Lower leg skin (tissue), 4 donors: Measurements from ENCODE around the gene EHD4. TPM values are rescaled to one million over a fixed set of nuclear protein-coding genes. Genes with fewer than 3 reads are reported as not detected.

ENCODE experiments used
- DNase-seq, 2 donors: peaks; one replicate each; pipeline ENCODE4 v3.0.0-alpha.2; 2019; ENCODE audit warnings: low spot score in 2 of 2
- H3K4me3 ChIP-seq: fragments of 200-600 bp; sonication (generic); 2 replicates; pipeline ENCODE4 v1.5.1; 2017; ENCODE audit warnings: mild to moderate bottlenecking, low read depth; ENCODE audit not compliant: poor library complexity, severe bottlenecking
- CTCF ChIP-seq, 3 donors: fragments of 450-650 bp; IDR thresholded peaks; one replicate each; pipeline ENCODE4 v1.5.1; 2016; ENCODE audit warnings: antibody characterized with exemption in 3 of 3, mild to moderate bottlenecking in 3 of 3, moderate library complexity in 2 of 3
- POLR2A ChIP-seq, 2 donors: fragments of 450-650 bp; IDR thresholded peaks; one replicate each; pipeline ENCODE4 v1.6.1; 2016 to 2017; ENCODE audit warnings: antibody characterized with exemption in 2 of 2, mild to moderate bottlenecking in 1 of 2, moderate library complexity in 1 of 2
- WGBS, 2 donors: methylation state at CpG; one replicate each; pipeline ENCODE4 v1.1.5; 2018; 5-methylcytosine and 5-hydroxymethylcytosine counted together
- intact Hi-C: fragments of 100-400 bp; cut with DNase I; formaldehyde crosslinking; loops from one replicate; pipeline ENCODE4 v1.15.0; 2023; ENCODE audit warnings: low total_unique reads
- total RNA-seq, 4 donors: library from RNA; depleted of rRNA; stranded (reverse); fragments of >200 nt; gene quantifications; one replicate each; pipeline ENCODE4 v1.1.0, GENCODE V29; 2016

EHD4 gene
- total RNA-seq, 4 donors from 2014 or later, result 19.6 to 27.3 (median 23.3) TPM

- intact Hi-C loops, result no loop called here
- TF ChIP-seq CTCF (IDR thresholded peaks at IDR 0.05) (no peak), POLR2A (IDR thresholded peaks at IDR 0.05) (no peak)
These were observed 72.4 kb downstream of the EHD4 start for GRCh38 chr15:41899854-41900442.

GRCh38 chr15:41897363-41897799 is 75.0 kb downstream of the EHD4 start:
- TF ChIP-seq CTCF (IDR thresholded peaks at IDR 0.05) (no peak), POLR2A (IDR thresholded peaks at IDR 0.05) (no peak)
- DNase-seq, result no peak
- WGBS, 2 donors, result 61 to 64% methylated on average over 8 of the region's 8 CpGs
- intact Hi-C loops, result no loop called here
- no peak overlapping the region for H3K4me3 ChIP-seq

More at GRCh38 chr15:41899854-41900442, 72.4 kb downstream of the EHD4 start:
- no peak overlapping the region for H3K4me3 ChIP-seq
- WGBS, 2 donors, result 72 to 82% methylated on average over 6 of the region's 6 CpGs
- DNase-seq, result no peak

GRCh38 chr15:41896566-41896965 is 75.8 kb downstream of the EHD4 start:
- intact Hi-C loops, result no loop called here
- TF ChIP-seq POLR2A (IDR thresholded peaks at IDR 0.05), result no peak
- TF ChIP-seq CTCF (IDR thresholded peaks at IDR 0.05), result no peak
- no peak overlapping the region for H3K4me3 ChIP-seq
- 84 to 94% methylated on average over 6 of the region's 6 CpGs for WGBS, 2 donors
- DNase-seq, result no peak

DNA sequence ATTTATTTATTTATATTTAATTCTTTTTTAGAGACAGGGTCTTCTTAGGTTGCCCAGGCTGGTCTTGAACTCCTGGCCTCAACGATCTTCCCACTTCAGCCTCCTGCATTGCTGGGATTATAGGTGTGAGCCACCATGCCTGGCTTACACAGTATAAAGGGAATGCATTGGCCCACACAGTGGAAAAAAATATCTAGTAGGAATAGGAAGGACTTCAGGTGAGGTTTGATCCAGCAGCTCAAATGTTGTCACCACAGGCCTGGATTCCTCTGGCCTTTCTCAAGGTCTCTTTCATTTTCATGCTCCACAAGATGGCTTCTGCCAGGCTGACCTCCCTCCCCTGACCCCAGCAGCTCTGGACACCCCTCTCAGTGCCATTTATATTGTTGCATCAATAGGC is 76.4 kb downstream of the EHD4 start:
- 100% methylated on average over 1 of the region's 1 CpG for WGBS, 2 donors
- DNase-seq, result no peak
- H3K4me3 ChIP-seq, result no peak overlapping the region
- intact Hi-C loops, result no loop called here
- TF ChIP-seq POLR2A (IDR thresholded peaks at IDR 0.05) (no peak), CTCF (IDR thresholded peaks at IDR 0.05) (no peak)

GRCh38 chr15:41895491-41895890 is 76.9 kb downstream of the EHD4 start:
- WGBS, 2 donors, result 88 to 95% methylated on average over 11 of the region's 11 CpGs
- TF ChIP-seq CTCF (IDR thresholded peaks at IDR 0.05) (no peak), POLR2A (IDR thresholded peaks at IDR 0.05) (no peak)
- no peak for DNase-seq
- intact Hi-C loops, result no loop called here
- no peak overlapping the region for H3K4me3 ChIP-seq
